ENCODE measurements around the gene SLC2A3. TPM values are rescaled to one million over a fixed set of nuclear protein-coding genes. Genes with fewer than 3 reads are reported as not detected.

The SLC2A3 gene
- total and polyA plus RNA-seq, 9 of the 15 experiments (the other 6 are each of a cell fraction or from before 2014, with no cell fraction given), result 67.3 to 491 (median 104) TPM

GRCh38 chr12:7984900-7985299, 48.9 kb upstream of the SLC2A3 start:
- Histone ChIP-seq H3K4me3 (no peak overlapping the region), H3K4me2 (ENCODE audit: insufficient read depth, low read length) (no peak overlapping the region), H3K79me2 (ENCODE audit: control insufficient read depth, insufficient read depth, low read length) (no peaks in the 10 kb centered on the region), H4K20me1 (replicated peaks; ENCODE audit: control insufficient read depth, insufficient read depth, low read length) (no peaks in the 10 kb centered on the region), H3K9ac (ENCODE audit: insufficient read depth in 1 of 2, low read depth in 2 of 2, low read length in 2 of 2) (no peak overlapping the region), H3K27me3 (ENCODE audit: control insufficient read depth in 2 of 2, insufficient read depth in 2 of 2, low read length in 2 of 2) (no peaks in the 10 kb centered on the region), H3K36me3 (ENCODE audit: control insufficient read depth, insufficient read depth, low read length) (no peaks in the 10 kb centered on the region), H3K9me1 (ENCODE audit: control insufficient read depth, insufficient read depth, low read length) (no peaks in the 10 kb centered on the region), H3K9me3 (replicated peaks; ENCODE audit: control insufficient read depth, insufficient read depth, low read depth, low read length) (no peaks in the 10 kb centered on the region), H3K4me1 (replicated peaks in 1 of 2; ENCODE audit: control insufficient read depth in 2 of 2, insufficient read depth in 2 of 2, low read length in 2 of 2) (peaks cover 3 to 5% of the 10 kb centered on the region in 2 experiments; a peak in 4 of 5 replicates), H3K27ac (ENCODE audit: extremely low read depth, low read depth, low read length) (no peak overlapping the region), H2AFZ (ENCODE audit: low read depth, low read length) (no peak overlapping the region)
- intact Hi-C loops (cut with micrococcal nuclease) (no loop called here), in situ Hi-C loops (cut with MboI) (no loop called here)
- DNase-seq (ENCODE audit: extremely low read depth in 1 of 4, low spot score in 3 of 4) (no peak), ATAC-seq (no peak), FAIRE-seq (no peak)
- BruUV-seq (replicated peaks), result no TSS peak
- ChIA-PET POLR2A (no interaction called here), CTCF (ENCODE audit: low intra/inter-chr PET ratio) (no interaction called here)
- WGBS (ENCODE audit: insufficient coverage, low coverage, missing lambda C conversion rate), result 47% methylated on average over 3 of the region's 5 CpGs
- TF ChIP-seq CREB1 (IDR thresholded peaks at IDR 0.05) (no peak), CREB1 (CRISPR knock-in tag; IDR thresholded peaks at IDR 0.05) (no peak), SMC3 (conservative IDR thresholded peaks at IDR 0.05; ENCODE audit: insufficient read depth, low read depth, low read length) (no peak), SETDB1 (IDR thresholded peaks at IDR 0.05; ENCODE audit: low read length) (no peak), MLLT1 (IDR thresholded peaks at IDR 0.05) (no peak), MYC (IDR thresholded peaks at IDR 0.05; ENCODE audit: low read depth, low read length) (peak; percentile 23; the same call in 1 of the 2 replicates), MYC (CRISPR knock-in tag; IDR thresholded peaks at IDR 0.05; ENCODE audit: borderline replicate concordance, low read depth) (no peak), PHTF2 (CRISPR knock-in tag; IDR thresholded peaks at IDR 0.05) (no peak), PRPF4 (IDR thresholded peaks at IDR 0.05; ENCODE audit: insufficient read depth, low read depth, low read length, poor library complexity, severe bottlenecking) (no peak), EP300 (IDR thresholded peaks at IDR 0.05; ENCODE audit: low read length) (peak; percentile 31; the same call in 1 of the 2 replicates), ZEB2 (IDR thresholded peaks at IDR 0.05) (0 out of 2 replicates have a peak, but pooled peaks have one; percentile 37), ADNP (tag; IDR thresholded peaks at IDR 0.05) (no peak), GTF2E2 (tag; IDR thresholded peaks at IDR 0.05) (no peak), ZNF282 (CRISPR knock-in tag; IDR thresholded peaks at IDR 0.05) (no peak), RAD21 (CRISPR knock-in tag; conservative IDR thresholded peaks at IDR 0.05 in 1 of 2, IDR thresholded peaks at IDR 0.05 in 1 of 2) (no peak), TRIM24 (IDR thresholded peaks at IDR 0.05) (peak; percentile 58 to 86; a peak in 2 of 4 replicates), SMARCA5 (IDR thresholded peaks at IDR 0.05) (no peak)
- TF ChIP-seq, protein P1, sequence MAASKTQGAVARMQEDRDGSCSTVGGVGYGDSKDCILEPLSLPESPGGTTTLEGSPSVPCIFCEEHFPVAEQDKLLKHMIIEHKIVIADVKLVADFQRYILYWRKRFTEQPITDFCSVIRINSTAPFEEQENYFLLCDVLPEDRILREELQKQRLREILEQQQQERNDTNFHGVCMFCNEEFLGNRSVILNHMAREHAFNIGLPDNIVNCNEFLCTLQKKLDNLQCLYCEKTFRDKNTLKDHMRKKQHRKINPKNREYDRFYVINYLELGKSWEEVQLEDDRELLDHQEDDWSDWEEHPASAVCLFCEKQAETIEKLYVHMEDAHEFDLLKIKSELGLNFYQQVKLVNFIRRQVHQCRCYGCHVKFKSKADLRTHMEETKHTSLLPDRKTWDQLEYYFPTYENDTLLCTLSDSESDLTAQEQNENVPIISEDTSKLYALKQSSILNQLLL (CRISPR knock-in tag; IDR thresholded peaks at IDR 0.05; ENCODE audit: borderline replicate concordance), result no peak
- TF ChIP-seq, protein P2, sequence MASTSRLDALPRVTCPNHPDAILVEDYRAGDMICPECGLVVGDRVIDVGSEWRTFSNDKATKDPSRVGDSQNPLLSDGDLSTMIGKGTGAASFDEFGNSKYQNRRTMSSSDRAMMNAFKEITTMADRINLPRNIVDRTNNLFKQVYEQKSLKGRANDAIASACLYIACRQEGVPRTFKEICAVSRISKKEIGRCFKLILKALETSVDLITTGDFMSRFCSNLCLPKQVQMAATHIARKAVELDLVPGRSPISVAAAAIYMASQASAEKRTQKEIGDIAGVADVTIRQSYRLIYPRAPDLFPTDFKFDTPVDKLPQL (IDR thresholded peaks at IDR 0.05; ENCODE audit: extremely low read depth, insufficient read length), result no peak
- TF ChIP-seq, protein P3, sequence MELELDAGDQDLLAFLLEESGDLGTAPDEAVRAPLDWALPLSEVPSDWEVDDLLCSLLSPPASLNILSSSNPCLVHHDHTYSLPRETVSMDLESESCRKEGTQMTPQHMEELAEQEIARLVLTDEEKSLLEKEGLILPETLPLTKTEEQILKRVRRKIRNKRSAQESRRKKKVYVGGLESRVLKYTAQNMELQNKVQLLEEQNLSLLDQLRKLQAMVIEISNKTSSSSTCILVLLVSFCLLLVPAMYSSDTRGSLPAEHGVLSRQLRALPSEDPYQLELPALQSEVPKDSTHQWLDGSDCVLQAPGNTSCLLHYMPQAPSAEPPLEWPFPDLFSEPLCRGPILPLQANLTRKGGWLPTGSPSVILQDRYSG (tag; conservative IDR thresholded peaks at IDR 0.05; ENCODE audit: low read depth), result no peak

All from K562 (cell line).